ENCODE data around the gene PIK3R5.

PIK3R5 gene

DNA sequence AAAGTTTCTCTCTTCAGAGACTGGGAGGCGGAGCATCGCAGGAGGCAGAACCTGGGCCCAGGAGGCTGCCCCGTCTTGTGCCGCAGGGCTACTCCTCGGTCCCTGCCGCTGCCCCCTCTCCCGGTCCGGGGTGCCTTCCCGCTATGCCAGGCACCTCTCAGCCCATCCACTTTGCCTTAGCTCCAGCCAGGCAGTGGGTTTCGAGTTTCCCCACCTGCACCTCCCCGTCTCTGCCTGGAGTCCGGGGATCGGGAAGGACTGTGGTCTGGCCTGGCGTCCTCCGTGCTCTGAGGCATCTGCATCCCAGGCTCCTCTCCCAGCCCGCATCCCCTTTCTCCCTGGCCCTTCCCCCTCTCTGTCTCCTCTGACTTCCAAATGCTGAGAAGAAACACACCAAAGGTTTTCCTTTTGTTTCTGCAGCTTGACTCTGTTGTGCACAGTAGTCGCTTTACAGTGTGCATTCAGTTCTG, 71.3 kb downstream of the PIK3R5 start:
- peak; percentile 59 for DNase-seq

DNA sequence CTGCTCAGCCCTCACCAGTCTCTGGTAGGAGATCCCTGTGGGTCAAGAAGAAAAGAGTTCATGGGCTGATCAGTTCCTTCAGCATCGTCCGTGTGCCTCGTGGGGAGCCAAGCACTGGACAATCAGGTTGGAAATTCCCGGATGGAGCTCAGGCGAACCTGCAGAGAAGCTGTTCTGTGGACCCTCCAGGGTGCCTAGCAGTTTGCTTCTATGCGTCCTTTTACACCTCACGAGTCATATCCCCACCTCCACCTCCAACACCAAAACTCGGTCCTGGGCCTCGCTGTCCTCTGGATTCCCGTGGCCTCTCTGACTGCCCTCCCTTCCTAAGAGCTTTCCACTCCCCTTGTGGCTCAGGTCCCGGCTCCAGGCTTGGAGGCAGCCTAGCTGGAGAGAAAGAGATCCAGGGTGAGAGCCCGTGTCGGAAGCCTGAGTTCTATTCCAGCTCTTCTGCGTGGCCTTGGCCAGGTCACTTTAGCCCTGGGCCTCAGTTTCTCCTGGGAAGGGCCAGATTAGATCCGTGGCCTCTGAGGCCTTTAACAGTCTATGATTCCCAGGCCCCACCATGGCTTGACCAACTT, 71.8 kb downstream of the PIK3R5 start:
- peak; percentile 47 for DNase-seq

DNA sequence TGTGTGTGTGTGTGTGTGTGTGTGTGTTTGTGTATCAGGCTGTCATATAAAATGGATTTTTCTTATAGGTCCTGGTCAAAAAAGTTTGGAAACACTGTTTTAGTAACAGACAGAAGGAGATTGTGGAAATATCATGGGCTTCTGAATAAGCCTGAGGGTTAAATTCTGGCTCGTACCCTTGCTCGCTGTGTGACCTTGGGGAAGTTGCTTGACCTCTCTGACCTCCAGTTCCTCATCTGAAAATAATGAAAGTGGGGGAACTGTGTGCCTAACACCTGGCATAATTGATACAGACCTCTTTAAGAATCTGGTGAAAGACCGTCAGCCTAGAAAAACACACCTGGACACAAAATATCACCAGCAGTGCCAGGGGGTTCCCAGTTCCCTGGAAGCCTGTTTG, 72.4 kb downstream of the PIK3R5 start:
- no peak for DNase-seq

DNA sequence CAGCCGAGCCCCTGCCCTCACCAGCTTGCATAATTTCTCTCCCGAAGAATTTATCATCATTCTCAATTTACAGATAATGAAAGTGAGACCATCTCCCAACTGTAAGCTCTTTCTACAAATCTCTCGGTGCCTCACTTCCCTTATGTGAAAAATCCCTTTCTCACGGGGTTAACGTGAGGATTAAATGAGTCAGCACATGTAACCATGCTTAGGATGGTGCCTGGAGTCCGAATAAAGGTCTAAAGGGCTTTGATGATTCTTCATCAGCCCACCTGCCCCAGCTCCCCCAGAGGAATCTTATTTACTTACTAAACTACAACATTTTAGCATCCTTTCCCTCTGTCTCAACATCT, 73.2 kb downstream of the PIK3R5 start:
- DNase-seq: no peak

DNA sequence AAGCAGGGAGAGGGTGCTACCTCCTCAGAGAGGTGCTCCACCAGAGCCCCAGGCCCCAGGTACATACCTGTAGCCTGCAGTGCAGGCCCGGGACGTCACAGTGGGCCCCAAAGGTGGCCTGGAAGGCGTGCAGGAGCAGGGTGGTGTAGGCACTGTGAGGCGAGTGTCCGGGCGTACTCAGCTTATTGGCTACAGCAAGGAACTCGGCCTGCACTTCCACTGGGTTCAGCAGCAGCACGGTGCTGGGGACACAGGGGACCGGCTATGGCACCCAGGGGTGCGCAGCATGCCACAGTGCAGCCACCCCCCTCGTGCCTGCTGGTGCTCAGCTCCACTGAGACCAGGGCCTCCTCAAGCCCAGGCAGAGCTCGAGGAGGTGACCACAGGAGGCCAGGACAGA, 74.8 kb downstream of the PIK3R5 start:
- DNase-seq: no peak

DNA sequence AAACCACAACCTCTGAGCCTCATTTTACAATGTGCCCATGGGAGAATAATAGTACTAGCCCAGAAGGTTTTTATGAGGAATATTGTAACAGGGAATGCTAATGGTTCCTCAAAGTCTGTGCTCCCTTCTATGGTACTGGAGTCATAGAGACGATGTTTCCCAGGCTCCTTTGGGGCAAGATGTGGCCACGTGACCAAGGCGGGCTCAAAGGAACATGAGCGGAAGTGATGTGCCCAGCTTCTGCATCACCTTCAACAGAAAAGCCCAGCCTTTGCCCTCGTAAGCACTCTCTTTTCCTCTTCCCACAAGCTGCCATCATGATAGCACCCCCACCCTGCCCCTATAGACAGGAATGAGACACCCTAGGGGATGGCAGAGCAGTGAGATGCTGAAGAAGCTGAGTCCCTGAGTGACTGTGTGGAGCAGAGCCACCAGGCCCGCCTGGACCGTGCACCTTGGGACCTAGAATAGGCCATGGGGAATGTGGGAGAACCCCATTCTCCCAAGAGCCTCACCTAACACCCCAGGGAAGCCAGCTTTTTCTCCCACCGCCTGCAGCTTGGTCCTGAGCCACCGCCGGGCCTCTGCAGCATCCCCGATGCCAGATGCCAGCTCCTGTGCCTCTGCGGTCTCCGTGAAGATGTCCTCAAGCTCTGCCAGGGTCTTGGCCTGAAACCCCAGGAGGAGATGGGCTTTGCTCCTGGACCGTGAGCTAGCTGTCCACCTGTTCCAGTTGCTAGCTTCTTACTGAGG, 75.9 kb downstream of the PIK3R5 start:
- DNase-seq: no peak

DNA sequence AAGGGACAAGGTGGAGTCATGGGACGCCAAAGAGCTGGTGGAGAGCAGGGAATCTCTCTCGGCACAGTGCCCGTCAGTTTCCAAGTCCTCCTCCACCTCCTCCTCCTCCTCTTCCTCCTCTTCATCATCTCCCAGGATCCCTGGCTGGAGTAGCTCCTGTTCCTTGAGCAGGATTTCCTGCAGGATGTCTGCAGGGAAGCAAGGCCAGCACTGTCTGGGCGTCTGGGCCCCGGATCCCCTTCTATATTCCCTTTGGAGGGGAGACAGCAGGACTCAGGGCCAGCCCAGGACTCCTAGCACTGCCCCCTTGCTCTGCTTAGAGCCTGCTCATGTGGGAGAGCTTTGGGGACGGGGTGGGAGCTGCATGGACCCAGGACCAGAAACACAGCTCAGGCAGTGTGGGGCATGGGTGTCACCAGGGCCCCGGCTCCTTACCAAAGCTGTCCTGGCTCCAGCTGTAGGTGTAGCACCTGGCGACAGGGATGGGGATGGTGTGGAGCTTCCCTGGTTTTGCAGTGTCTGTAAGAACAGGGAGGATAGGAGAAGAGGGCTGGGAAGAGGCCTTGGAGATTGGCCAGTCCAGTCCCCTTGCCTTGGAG, 76.7 kb downstream of the PIK3R5 start:
- no peak for DNase-seq

DNA sequence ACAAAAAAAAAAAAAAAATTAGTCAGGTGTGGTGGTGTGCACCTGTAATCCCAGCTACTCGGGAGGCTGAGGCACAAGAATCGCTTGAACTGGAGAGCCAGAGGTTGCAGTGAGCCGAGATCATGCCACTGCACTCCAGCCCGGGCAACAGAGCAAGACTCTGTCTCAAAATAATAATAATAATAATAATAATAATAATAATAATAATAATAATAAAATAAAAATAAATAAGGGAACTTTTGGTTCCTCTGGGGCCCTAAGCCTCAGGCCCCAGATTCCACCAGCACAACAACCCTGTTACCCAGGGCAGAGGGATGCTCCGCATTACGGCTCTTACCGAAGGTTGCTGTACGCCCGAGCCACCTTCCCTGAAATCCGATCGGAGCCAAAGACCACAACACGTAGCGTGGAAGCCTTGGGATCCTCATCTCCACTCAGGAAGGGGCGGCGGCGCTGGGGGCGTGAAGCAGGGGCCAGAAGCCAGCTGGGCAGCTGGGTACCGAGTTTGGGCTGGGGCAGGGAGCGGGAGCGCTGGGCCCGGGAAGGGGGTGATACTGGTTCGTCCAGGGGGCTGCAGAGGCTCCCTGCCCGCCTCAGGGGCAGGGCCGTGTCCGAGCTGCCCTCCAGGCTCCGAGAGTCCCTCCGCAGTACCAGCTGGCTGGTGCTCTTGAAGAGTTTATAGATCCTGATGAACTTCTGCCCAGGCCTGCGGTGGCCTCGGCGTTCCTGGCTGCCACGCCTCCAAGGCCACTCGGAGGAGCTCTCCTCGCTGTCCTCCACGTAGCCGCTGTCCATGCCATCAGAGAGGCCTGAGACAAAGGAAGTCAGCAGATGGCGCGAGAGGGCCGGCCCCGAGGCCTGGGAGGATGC, 77.4 kb downstream of the PIK3R5 start:
- DNase-seq: no peak

DNA sequence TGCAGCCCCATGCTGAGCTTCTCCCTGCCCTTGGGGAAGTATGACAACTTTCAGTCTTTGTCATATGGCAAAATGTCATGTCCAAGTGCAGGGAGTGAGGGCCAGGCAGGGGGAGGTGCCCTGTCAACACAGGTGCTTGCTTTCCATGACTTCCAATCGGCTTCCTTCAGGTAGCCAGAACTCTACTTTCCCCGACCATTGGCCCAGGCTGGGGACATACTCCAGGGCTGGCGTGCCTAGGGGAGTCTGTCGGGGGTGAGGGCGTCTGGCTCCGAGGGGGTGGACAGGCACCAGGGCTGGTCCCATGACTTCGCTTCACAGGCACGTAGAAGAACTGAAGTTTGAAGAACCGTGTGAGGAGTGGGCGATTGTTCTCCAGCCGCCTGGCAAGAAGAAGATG, 78.2 kb downstream of the PIK3R5 start:
- no peak for DNase-seq

DNA sequence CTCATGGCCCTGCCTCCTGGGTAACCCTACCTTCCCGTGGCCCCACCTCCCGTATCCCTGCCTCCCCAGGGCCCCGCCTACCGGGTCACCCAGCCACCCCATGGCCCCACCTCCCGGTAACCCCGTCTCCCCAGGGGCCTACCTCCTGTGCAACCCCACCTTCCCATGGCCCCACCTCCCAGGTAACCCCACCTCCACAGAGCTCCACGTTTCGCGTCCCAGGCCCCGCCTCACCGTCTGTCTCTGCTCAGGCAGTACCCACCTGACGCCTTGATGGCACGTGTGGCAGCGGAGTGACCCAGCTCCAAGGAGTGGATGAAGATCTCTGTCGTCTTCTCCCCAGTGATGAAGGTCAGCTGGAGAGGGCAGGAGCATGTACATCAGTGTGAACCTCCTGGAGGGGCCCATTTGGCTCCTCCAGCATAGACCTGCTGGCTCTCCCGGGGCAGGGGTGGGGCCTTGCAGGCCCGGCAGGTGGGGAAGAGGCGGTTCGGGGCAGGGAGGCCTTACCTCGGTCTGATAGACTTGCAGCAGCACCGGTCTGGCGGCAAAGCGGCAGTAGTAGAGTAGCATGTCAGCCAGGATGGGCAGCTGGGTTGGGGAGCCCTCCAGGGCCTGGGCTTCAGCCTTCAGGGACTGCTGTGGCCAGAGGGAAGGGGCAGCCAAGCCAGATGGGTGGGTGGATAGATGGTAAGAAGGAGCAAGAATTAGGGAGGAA, 79.4 kb downstream of the PIK3R5 start:
- no peak for DNase-seq

DNA sequence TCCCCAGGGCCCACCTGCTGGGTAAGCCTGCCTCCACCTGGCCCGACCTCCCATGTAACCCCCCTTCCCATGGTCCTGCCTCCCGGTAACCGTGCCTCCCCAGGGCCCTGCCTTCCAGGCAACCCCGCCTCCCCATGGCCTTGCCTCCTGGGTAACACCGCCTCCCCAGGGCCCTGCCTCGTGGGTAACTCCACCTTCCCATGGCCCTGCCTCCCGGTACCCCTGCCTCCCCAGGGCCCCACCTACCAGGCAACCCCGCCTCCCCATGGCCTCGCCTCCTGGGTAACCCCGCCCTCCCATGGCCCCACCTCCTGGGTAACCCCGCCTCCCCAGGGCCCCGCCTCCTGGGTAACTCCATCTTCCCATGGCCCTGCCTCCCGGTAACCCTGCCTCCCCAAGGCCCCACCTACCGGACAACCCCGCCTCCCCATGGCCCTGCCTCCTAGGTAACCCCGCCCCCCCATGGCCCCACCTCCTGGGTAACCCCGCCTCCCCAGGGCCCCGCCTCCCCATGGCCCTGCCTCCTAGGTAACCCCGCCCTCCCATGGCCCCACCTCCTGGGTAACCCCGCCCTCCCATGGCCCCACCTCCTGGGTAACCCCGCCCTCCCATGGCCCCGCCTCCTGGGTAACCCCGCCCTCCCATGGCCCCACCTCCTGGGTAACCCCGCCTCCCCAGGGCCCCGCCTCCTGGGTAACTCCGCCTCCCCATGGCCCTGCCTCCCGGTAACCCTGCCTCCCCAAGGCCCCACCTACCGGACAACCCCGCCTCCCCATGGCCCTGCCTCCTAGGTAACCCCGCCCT, 80.1 kb downstream of the PIK3R5 start:
- DNase-seq: peak; percentile 89

DNA sequence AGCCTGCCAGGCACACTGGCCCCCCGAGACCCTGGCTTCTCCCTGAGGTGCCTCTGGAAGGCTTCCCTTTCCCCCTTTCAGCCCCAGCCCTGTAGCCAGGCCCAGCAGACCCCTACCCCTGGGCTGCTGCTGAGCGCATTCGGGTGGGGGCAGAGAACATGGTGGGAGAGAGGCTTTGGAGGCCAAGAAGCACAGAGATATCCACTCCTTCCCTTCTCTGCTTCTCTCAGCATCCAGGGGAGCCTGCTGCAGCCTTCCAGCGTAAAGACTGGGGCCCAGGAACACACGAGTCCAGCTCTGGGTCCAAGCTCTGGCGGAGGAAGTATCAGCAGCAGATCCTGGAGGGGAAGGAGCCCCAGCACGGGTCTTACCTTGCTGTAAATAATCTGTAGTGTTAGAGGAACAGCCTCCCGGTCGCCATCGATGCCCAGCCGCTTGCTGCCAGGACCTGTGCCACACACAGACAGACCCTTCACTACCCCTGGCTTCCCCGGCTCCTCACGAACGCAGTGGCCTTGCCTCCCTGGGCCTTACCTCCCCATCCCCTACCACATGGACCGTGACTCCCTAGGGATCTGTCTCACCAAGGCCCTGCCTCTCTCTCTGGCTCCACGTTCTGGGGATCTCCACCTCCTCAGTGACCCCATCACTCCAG, 81.0 kb downstream of the PIK3R5 start:
- DNase-seq: peak; percentile 53

DNA sequence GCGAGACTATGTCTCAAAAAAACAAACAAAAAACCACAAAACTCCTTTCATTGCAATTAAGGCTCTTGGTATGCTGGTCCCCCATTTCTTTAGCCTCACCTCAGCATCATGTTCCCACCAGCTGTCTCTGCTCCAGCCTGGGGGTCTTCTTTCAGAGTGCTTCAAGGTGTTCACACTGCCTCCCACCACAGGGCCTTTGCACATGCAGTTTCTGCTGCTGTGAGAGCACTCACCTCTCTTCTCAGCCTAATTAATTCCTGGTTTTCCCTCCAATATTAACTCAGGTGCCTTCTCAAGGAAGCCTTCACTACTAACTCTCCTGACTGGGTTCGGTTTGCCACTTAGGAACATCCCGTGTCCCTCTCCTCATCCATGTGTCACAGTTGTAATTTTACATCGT, 82.2 kb downstream of the PIK3R5 start:
- DNase-seq: no peak

DNA sequence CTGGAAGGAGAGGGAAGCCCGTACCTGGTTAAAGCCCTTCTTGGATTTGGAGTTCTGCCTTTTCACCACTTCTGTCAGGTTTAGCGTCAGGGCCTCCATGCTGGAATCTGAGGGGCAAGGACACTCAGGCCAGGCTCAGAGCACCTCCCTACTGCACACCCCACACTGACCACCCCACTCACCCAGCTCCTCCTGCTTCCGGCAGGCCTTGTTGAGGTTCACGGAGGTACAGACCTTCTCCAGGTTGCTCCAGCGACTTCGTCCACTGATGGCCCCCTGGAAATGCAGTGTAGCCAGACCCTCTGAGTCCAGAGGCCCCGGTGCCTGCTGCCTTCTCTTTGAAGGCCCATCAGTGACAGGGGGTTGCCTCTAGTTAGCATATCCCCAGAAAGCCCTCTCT, 83.9 kb downstream of the PIK3R5 start:
- no peak for DNase-seq

DNA sequence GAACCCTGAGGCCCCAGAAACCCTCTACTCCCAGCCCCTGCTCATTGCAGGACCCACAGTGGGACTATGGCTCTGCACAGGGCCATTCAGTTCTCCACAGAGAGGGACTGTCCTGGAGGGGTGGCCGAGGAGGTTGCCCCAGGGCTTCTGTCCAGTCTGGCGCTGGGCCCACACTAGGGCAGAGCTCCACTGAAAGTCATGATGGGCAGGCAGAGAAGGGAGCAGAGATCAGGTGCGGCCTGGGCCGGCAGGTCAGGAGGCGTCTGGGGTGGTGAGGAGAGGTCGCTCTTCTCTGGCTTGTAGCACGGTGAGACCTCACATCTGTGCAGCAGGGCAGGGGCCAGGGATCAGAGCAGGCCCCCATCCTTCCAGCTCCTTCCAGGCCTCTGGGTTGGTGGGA, 85.0 kb downstream of the PIK3R5 start:
- DNase-seq: no peak

DNA sequence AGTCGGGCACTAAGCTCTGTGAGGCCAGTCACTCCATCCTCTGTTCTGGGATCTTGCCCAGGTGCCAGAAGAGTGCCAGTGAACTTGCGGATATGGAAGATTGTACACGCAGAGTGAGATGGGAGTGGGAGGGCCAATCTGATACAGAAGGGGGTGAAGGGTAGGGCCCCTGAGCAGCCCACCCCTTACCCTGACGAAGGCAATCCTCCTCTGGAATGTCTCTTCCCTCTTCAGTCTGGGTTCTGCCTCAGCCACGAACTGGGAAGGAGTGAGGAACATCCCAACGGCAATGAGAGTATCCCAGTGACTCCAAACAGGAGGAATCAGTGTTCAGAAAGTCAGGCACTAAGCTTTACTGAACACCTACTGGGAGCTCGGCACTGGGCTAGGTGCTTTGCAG, 86.1 kb downstream of the PIK3R5 start:
- DNase-seq: no peak

DNA sequence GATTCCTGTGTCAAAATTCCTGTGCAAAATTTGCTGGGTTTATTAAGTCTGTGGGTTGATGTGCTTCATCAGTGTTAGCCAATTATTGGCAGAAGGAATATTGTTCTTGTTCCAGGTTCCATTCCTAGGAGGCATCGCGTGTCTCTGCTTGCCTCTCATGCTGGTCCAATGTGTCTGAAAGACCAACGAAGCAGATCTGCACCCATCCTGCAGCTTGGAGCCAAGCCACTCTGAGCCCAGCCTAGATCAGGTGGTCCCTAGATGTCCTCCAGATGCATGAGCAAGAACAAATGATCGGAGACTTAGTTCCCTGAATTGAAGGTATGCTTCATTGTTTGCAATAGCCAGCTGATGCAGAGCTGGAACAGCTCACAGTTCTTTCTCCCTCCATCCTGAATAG, 87.5 kb downstream of the PIK3R5 start:
- no peak for DNase-seq

DNA sequence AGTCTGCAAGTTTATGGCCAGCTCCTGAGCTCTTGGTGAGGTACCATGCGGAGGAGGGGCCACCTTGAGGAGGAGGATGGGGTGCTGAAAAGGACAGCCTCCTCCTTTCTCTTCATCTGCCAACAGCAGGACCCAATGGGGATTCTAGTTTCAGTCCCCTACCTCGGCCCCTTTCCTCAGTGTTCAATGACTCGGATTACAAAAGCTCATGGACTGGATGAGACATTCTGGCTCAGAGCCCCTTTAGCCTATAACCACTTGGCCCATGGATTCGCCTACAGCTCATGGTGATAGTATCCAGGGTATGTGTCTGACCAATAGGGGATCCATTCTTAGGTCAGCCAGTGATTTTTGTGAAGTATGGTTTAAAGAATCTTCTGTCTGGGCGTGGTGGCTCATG, 89.5 kb downstream of the PIK3R5 start:
- no peak for DNase-seq

DNA sequence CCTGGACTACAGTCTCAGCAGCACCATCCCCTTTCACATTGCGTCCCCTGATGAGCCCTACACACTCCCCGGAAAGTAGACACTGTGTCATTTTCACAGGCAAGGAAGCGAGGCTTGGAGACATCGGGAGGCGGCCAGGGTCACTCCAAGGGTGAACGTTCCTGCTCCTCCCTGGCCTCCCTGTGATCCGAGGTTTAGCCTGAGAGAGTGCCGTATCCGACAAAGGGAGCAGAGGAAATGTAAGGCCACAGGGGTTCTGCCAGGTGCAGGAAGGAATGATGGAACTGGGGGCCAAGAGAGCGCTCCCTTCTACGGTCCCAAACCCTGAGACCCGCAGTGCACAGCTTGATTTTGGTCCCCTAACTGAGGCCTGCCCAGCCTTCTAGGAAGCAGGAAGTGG, 90.1 kb downstream of the PIK3R5 start:
- no peak for DNase-seq

DNA sequence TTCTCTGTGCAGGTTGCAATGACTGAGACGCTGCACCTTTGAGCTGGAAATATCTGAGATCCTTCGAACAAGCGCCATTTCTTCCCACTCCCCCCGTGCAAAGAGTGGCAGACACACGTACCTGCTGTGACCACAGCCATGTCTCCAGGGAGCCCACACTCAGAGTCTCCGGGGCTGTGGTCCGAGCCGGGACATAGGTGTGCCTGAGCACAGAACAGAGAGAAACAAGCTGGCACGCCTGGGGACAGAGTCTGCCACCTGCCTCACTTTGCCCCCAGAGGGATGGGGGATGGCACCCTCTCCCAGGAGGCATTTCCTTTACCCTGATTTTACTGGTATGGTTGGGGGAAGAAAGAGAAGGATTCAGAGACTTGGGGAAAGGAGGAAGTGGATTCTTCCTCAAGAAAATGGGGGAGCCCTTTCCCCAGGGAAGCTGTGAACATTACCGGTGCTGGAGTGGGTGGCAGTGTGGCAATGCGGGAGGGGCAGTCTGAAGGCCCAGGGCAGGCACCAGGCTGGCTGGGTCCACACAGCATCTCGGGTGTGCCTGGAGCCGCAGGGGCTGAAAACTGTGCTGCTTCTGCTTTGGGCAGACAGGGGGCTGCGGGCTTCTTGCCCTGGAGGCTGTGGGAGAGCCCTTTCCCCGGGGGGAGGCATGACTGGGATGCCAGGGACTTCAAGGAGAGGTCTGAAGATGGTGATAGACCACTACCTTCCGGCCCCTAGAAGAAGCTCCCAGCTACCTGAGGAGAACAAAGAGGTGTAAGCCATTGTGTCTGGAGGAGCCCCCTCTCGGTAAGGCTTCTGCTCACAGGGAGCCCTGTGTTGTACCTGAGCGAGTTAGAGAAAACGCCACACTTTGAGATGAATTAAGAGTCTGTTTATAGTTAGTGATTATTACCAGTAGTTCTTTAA, 91.4 kb downstream of the PIK3R5 start:
- DNase-seq: no peak

All from activated effector memory CD4-positive, alpha-beta T cell treated with anti-CD3 and anti-CD28 coated beads, Interleukin-2, amount 50 U/mL, for 16 hours (primary cell).